Naive thymus-derived CD4-positive, alpha-beta T cell (primary cell): ENCODE results near the gene TRIO. TPM values are rescaled to one million over a fixed set of nuclear protein-coding genes. Genes with fewer than 3 reads are reported as not detected.

Experiments
- ATAC-seq: fragments of 150-1000 bp; cut with Tn5 transposase; 2 replicates; pipeline ENCODE4 v1.10.0; 2021; ENCODE audit warnings: mild to moderate bottlenecking, moderate library complexity
- CTCF ChIA-PET: fragments of 350-600 bp; sonication (Branson Sonifier 250); formaldehyde crosslinking; loops from one replicate; lab custom pipeline; 2021; ENCODE audit warnings: antibody characterized with exemption; lab: Charles Lee
- POLR2A ChIA-PET: fragments of 350-600 bp; sonication (Branson Sonifier 250); formaldehyde crosslinking; loops from one replicate; lab custom pipeline; 2021; ENCODE audit warnings: antibody characterized with exemption, inconsistent platforms; lab: Charles Lee
- DNase-seq, 9 donors: peaks; one replicate each; pipeline versions ENCODE4 v3.0.0 to v3.0.0-alpha.2; 2020 to 2022; ENCODE audit warnings: mixed read lengths in 1 of 9
- H3K27ac ChIP-seq: one replicate; pipeline ENCODE4 v1.7.0; 2013; ENCODE audit warnings: mild to moderate bottlenecking, low read depth, low read length, moderate library complexity
- H3K27me3 ChIP-seq, 2 donors: one replicate each; pipeline ENCODE4 v1.7.0; 2013; ENCODE audit warnings: low read length in 2 of 2, mild to moderate bottlenecking in 2 of 2, moderate library complexity in 2 of 2; ENCODE audit not compliant: control insufficient read depth in 2 of 2, insufficient read depth in 2 of 2
- H3K36me3 ChIP-seq, 3 experiments: 1 replicate in 2 of 3; 2 replicates in 1 of 3; pipeline ENCODE4 v1.7.0; 2013; ENCODE audit warnings: low read length in 3 of 3, mild to moderate bottlenecking in 3 of 3, moderate library complexity in 1 of 3; ENCODE audit not compliant: insufficient read depth in 3 of 3, control insufficient read depth in 2 of 3
- H3K4me1 ChIP-seq, 2 donors: one replicate each; pipeline ENCODE4 v1.7.0; 2013; ENCODE audit warnings: low read length in 2 of 2, mild to moderate bottlenecking in 2 of 2, moderate library complexity in 1 of 2; ENCODE audit not compliant: control insufficient read depth in 2 of 2, insufficient read depth in 2 of 2
- H3K4me3 ChIP-seq: 2 replicates; pipeline ENCODE4 v1.7.0; 2013; ENCODE audit warnings: mild to moderate bottlenecking, low read length
- H3K9me3 ChIP-seq, 3 experiments: 1 replicate in 2 of 3; 2 replicates in 1 of 3; pipeline ENCODE4 v1.7.0; 2013; ENCODE audit warnings: low read length in 3 of 3; ENCODE audit not compliant: control insufficient read depth in 2 of 3
- H3K27ac Mint-ChIP-seq, 9 donors: one replicate each; pipeline ENCODE4 v1.8.0; 2020 to 2022; ENCODE audit warnings: mixed read lengths in 9 of 9, mild to moderate bottlenecking in 8 of 9, moderate library complexity in 5 of 9, inconsistent platforms in 2 of 9
- H3K27me3 Mint-ChIP-seq, 5 donors: one replicate each; pipeline ENCODE4 v1.8.0; 2021 to 2022; ENCODE audit warnings: mixed read lengths in 5 of 5, mild to moderate bottlenecking in 1 of 5
- H3K36me3 Mint-ChIP-seq, 5 donors: one replicate each; pipeline ENCODE4 v1.8.0; 2020 to 2022; ENCODE audit warnings: mixed read lengths in 5 of 5, mild to moderate bottlenecking in 3 of 5, inconsistent platforms in 1 of 5
- H3K4me1 Mint-ChIP-seq, 7 donors: one replicate each; pipeline ENCODE4 v1.8.0; 2020 to 2022; ENCODE audit warnings: mixed read lengths in 7 of 7, mild to moderate bottlenecking in 3 of 7, inconsistent platforms in 1 of 7
- H3K4me3 Mint-ChIP-seq, 10 donors: one replicate each; pipeline ENCODE4 v1.8.0; 2020 to 2022; ENCODE audit warnings: mild to moderate bottlenecking in 10 of 10, mixed read lengths in 10 of 10, moderate library complexity in 6 of 10, inconsistent platforms in 2 of 10
- H3K9me3 Mint-ChIP-seq, 11 donors: one replicate each; pipeline ENCODE4 v1.8.0; 2020 to 2022; ENCODE audit warnings: mixed read lengths in 11 of 11, mild to moderate bottlenecking in 4 of 11, inconsistent platforms in 1 of 11, moderate library complexity in 1 of 11
- intact Hi-C, 2 donors: fragments of 100-400 bp; cut with micrococcal nuclease; formaldehyde crosslinking; loops; one replicate each; pipeline ENCODE4 v1.15.1; 2023
- polyA plus RNA-seq, 2 donors: library from polyadenylated mRNA; unstranded; fragments of 300-500 nt; fragmentation: Illumina TruSeq; gene quantifications; one replicate each; pipeline ENCODE4 v1.2.3, GENCODE V29; 2021
- total RNA-seq, 6 experiments: library from RNA in 5 of 6; stranded (reverse) in 5 of 6; gene quantifications; 1 replicate in 5 of 6; 2 replicates in 1 of 6; pipeline ENCODE4 v1.2.3 and lab custom pipeline; 2021 to 2026

TRIO gene
- total and polyA plus RNA-seq, 7 experiments from 2014 or later = 0.16 to 45.9 (median 5.7) TPM

GRCh38 chr5:14218480-14218879 lies 75.3 kb downstream of the TRIO start:
- Histone ChIP-seq H3K4me3 (no peak overlapping the region), H3K27ac (no peak overlapping the region), H3K36me3 (no peaks in the 10 kb centered on the region), H3K27me3 (peaks cover 0 to 3% of the 10 kb centered on the region in 2 donors), H3K4me1 (no peaks in the 10 kb centered on the region), H3K9me3 (no peaks in the 10 kb centered on the region)
- ChIA-PET CTCF (no interaction called here), POLR2A (interaction anchor here (0.6 kb wide), 1 partner anchor 15 kb away, joined by 3 read pairs; no protein-coding TSS in a partner anchor)
- Mint-ChIP-seq H3K4me3 (no peak overlapping the region), H3K9me3 (peaks cover 0 to 2% (median 0%) of the 10 kb centered on the region in 11 donors), H3K4me1 (peaks cover 3 to 16% (median 6%) of the 10 kb centered on the region in 7 donors), H3K27me3 (peaks cover 19 to 50% (median 35%) of the 10 kb centered on the region in 5 donors), H3K36me3 (peaks cover 0 to 4% (median 0%) of the 10 kb centered on the region in 5 donors), H3K27ac (no peak overlapping the region)
- ATAC-seq = no peak
- intact Hi-C loops = no loop called here
- no peak for DNase-seq

GRCh38 chr5:14218897-14219573 lies 75.9 kb downstream of the TRIO start:
- POLR2A ChIA-PET = interaction anchor here (0.6 kb wide), 1 partner anchor 14 kb away, joined by 3 read pairs; no protein-coding TSS in a partner anchor
- intact Hi-C loops = no loop called here

GRCh38 chr5:14219800-14220512 lies 76.8 kb downstream of the TRIO start:
- peaks cover 0 to 4% (median 0%) of the 10 kb centered on the region in 5 donors for H3K36me3 Mint-ChIP-seq
- Histone ChIP-seq H3K4me3 (no peak overlapping the region), H3K9me3 (no peaks in the 10 kb centered on the region), H3K36me3 (no peaks in the 10 kb centered on the region), H3K4me1 (no peaks in the 10 kb centered on the region), H3K27ac (no peak overlapping the region), H3K27me3 (peaks cover 0 to 3% of the 10 kb centered on the region in 2 donors)
- peaks cover 17 to 51% (median 43%) of the 10 kb centered on the region in 5 donors for H3K27me3 Mint-ChIP-seq
- ATAC-seq (no peak), DNase-seq (no peak)
- ChIA-PET POLR2A (no interaction called here), CTCF (no interaction called here)
- intact Hi-C loops = no loop called here
- no peak overlapping the region for H3K4me3 Mint-ChIP-seq
- peaks cover 3 to 19% (median 8%) of the 10 kb centered on the region in 7 donors for H3K4me1 Mint-ChIP-seq
- no peak overlapping the region for H3K27ac Mint-ChIP-seq
- peaks cover 0 to 2% (median 0%) of the 10 kb centered on the region in 11 donors for H3K9me3 Mint-ChIP-seq

More at GRCh38 chr5:14218897-14219573, 75.9 kb downstream of the TRIO start:
- no peaks in the 10 kb centered on the region for H3K9me3 ChIP-seq
- Mint-ChIP-seq H3K27me3 (peaks cover 19 to 51% (median 35%) of the 10 kb centered on the region in 5 donors), H3K9me3 (peaks cover 0 to 2% (median 0%) of the 10 kb centered on the region in 11 donors), H3K4me1 (peaks cover 3 to 19% (median 8%) of the 10 kb centered on the region in 7 donors), H3K27ac (no peak overlapping the region), H3K36me3 (peaks cover 0 to 4% (median 0%) of the 10 kb centered on the region in 5 donors), H3K4me3 (no peak overlapping the region)
- CTCF ChIA-PET = no interaction called here
- H3K4me3 ChIP-seq = no peak overlapping the region
- H3K4me1 ChIP-seq = no peaks in the 10 kb centered on the region
- H3K27me3 ChIP-seq = peaks cover 0 to 3% of the 10 kb centered on the region in 2 donors
- no peaks in the 10 kb centered on the region for H3K36me3 ChIP-seq
- DNase-seq (no peak), ATAC-seq (no peak)
- no peak overlapping the region for H3K27ac ChIP-seq

GRCh38 chr5:14220642-14221041 lies 77.5 kb downstream of the TRIO start:
- ATAC-seq = no peak
- ChIA-PET CTCF (no interaction called here), POLR2A (no interaction called here)
- intact Hi-C loops = no loop called here
- Histone ChIP-seq H3K9me3 (no peaks in the 10 kb centered on the region), H3K36me3 (no peaks in the 10 kb centered on the region), H3K4me1 (no peaks in the 10 kb centered on the region), H3K27ac (no peak overlapping the region), H3K4me3 (no peak overlapping the region), H3K27me3 (peaks cover 0 to 3% of the 10 kb centered on the region in 2 donors)
- Mint-ChIP-seq H3K27me3 (peaks cover 17 to 47% (median 41%) of the 10 kb centered on the region in 5 donors), H3K4me3 (no peak overlapping the region), H3K9me3 (peaks cover 0 to 2% (median 0%) of the 10 kb centered on the region in 11 donors), H3K27ac (no peak overlapping the region), H3K36me3 (peaks cover 0 to 4% (median 0%) of the 10 kb centered on the region in 5 donors), H3K4me1 (peaks cover 3 to 19% (median 8%) of the 10 kb centered on the region in 7 donors)
- no peak for DNase-seq

- no peak for ATAC-seq
- H3K27me3 Mint-ChIP-seq = peaks cover 11 to 40% (median 34%) of the 10 kb centered on the region in 5 donors
- Histone ChIP-seq H3K4me1 (no peaks in the 10 kb centered on the region), H3K27me3 (peaks cover 0 to 3% of the 10 kb centered on the region in 2 donors), H3K9me3 (no peaks in the 10 kb centered on the region), H3K27ac (no peak overlapping the region), H3K4me3 (no peak overlapping the region), H3K36me3 (no peaks in the 10 kb centered on the region)
- peak overlapping the region in 3 of 10 donors; percentile 22 to 58 (median 29) for H3K4me3 Mint-ChIP-seq
- DNase-seq = peak in 2 of 9 donors; percentile 1 to 2
- H3K4me1 Mint-ChIP-seq = peaks cover 3 to 19% (median 8%) of the 10 kb centered on the region in 7 donors
- no peak overlapping the region for H3K27ac Mint-ChIP-seq
- peaks cover 0 to 4% (median 0%) of the 10 kb centered on the region in 5 donors for H3K36me3 Mint-ChIP-seq
- H3K9me3 Mint-ChIP-seq = peaks cover 0 to 2% (median 0%) of the 10 kb centered on the region in 11 donors
- intact Hi-C loops = no loop called here
- POLR2A ChIA-PET = no interaction called here
- CTCF ChIA-PET = no interaction called here
Measured at GRCh38 chr5:14221732-14222131, 78.6 kb downstream of the TRIO start.

GRCh38 chr5:14222206-14222605 lies 79.1 kb downstream of the TRIO start:
- H3K27ac Mint-ChIP-seq = no peak overlapping the region
- Histone ChIP-seq H3K9me3 (no peaks in the 10 kb centered on the region), H3K36me3 (no peaks in the 10 kb centered on the region), H3K4me3 (no peak overlapping the region), H3K4me1 (no peaks in the 10 kb centered on the region), H3K27me3 (peaks cover 0 to 3% of the 10 kb centered on the region in 2 donors), H3K27ac (no peak overlapping the region)
- H3K27me3 Mint-ChIP-seq = peaks cover 11 to 35% (median 32%) of the 10 kb centered on the region in 5 donors
- H3K4me1 Mint-ChIP-seq = peaks cover 3 to 19% (median 8%) of the 10 kb centered on the region in 7 donors
- intact Hi-C loops = no loop called here
- H3K9me3 Mint-ChIP-seq = peaks cover 0 to 2% (median 0%) of the 10 kb centered on the region in 11 donors
- ChIA-PET POLR2A (no interaction called here), CTCF (no interaction called here)
- no peak overlapping the region for H3K4me3 Mint-ChIP-seq
- no peak for ATAC-seq
- H3K36me3 Mint-ChIP-seq = peaks cover 0 to 4% (median 0%) of the 10 kb centered on the region in 5 donors
- no peak for DNase-seq
